ENCODE data around the gene C1RL.

GRCh38 chr12:7099290-7099996, 9.6 kb downstream of the C1RL start:
- no peak for TF ChIP-seq EZH2 (IDR thresholded peaks at IDR 0.05; ENCODE audit: borderline replicate concordance, insufficient read depth, low read depth, low read length, poor library complexity, severe bottlenecking)
- TF ChIP-seq, protein P1, sequence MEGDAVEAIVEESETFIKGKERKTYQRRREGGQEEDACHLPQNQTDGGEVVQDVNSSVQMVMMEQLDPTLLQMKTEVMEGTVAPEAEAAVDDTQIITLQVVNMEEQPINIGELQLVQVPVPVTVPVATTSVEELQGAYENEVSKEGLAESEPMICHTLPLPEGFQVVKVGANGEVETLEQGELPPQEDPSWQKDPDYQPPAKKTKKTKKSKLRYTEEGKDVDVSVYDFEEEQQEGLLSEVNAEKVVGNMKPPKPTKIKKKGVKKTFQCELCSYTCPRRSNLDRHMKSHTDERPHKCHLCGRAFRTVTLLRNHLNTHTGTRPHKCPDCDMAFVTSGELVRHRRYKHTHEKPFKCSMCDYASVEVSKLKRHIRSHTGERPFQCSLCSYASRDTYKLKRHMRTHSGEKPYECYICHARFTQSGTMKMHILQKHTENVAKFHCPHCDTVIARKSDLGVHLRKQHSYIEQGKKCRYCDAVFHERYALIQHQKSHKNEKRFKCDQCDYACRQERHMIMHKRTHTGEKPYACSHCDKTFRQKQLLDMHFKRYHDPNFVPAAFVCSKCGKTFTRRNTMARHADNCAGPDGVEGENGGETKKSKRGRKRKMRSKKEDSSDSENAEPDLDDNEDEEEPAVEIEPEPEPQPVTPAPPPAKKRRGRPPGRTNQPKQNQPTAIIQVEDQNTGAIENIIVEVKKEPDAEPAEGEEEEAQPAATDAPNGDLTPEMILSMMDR (IDR thresholded peaks at IDR 0.05) = no peak

Measured in B cell (primary cell).